ENCODE results near the gene HDGF. TPM values are rescaled to one million over a fixed set of nuclear protein-coding genes. Genes with fewer than 3 reads are reported as not detected.
A peak's percentile ranks its signal among the peaks of the same experiment; 100 is the strongest.

HDGF gene
- total and polyA plus RNA-seq, 9 of the 15 experiments (the other 6 are each of a cell fraction or from before 2014, with no cell fraction given) = 38.8 to 601 (median 400) TPM

GRCh38 chr1:156728599-156729462, 22.6 kb downstream of the HDGF start, which contains the start of gene ISG20L2 (continued):
- TF ChIP-seq ZBTB40 (IDR thresholded peaks at IDR 0.05) = peak; percentile 87
- TF ChIP-seq ZBTB40 (CRISPR knock-in tag; IDR thresholded peaks at IDR 0.05) = no peak
- no peak for TF ChIP-seq FOXM1 (IDR thresholded peaks at IDR 0.05; ENCODE audit: low read depth)
- no peak for TF ChIP-seq FOXM1 (CRISPR knock-in tag; IDR thresholded peaks at IDR 0.05; ENCODE audit: low read depth)
- no peak for TF ChIP-seq SAFB (IDR thresholded peaks at IDR 0.05; ENCODE audit: borderline replicate concordance, low read depth, low read length)
- TF ChIP-seq NCOR1 (IDR thresholded peaks at IDR 0.05) = no peak
- TF ChIP-seq RB1 (IDR thresholded peaks at IDR 0.05; ENCODE audit: low read depth) = peak; percentile 66; the same call in 1 of the 2 replicates
- TF ChIP-seq RFX7 (CRISPR knock-in tag; IDR thresholded peaks at IDR 0.05) = no peak
- no peak for TF ChIP-seq ZNF584 (CRISPR knock-in tag; IDR thresholded peaks at IDR 0.05; ENCODE audit: low read depth)
- peak; percentile 99 for TF ChIP-seq CREB1 (IDR thresholded peaks at IDR 0.05)
- TF ChIP-seq CREB1 (CRISPR knock-in tag; IDR thresholded peaks at IDR 0.05) = peak; percentile 98
- no peak for TF ChIP-seq CBFB (CRISPR knock-in tag; IDR thresholded peaks at IDR 0.05)
- TF ChIP-seq ARID3B (CRISPR knock-in tag; IDR thresholded peaks at IDR 0.05; ENCODE audit: borderline replicate concordance) = no peak
- peak; percentile 72; the same call in 1 of the 2 replicates for TF ChIP-seq ZBTB17 (CRISPR knock-in tag; IDR thresholded peaks at IDR 0.05)
- TF ChIP-seq ZNF77 (CRISPR knock-in tag; IDR thresholded peaks at IDR 0.05) = no peak
- no peak for TF ChIP-seq HNRNPUL1 (IDR thresholded peaks at IDR 0.05; ENCODE audit: low read length)
- TF ChIP-seq ELF1 (tag; IDR thresholded peaks at IDR 0.05) = peak; percentile 97
- TF ChIP-seq OTX1 (CRISPR knock-in tag; IDR thresholded peaks at IDR 0.05) = no peak

Measured in K562 (cell line).